Liver (tissue), 9 donors: Measurements from ENCODE around the gene LBH. TPM values are rescaled to one million over a fixed set of nuclear protein-coding genes. Genes with fewer than 3 reads are reported as not detected.

ENCODE experiments used
- DNase-seq: peaks from one replicate; pipeline ENCODE4 v3.0.0-alpha.2; 2017; ENCODE audit warnings: low spot score
- H3K27ac ChIP-seq, 2 donors: one replicate each; pipeline ENCODE4 v1.7.0; 2013; ENCODE audit warnings: inconsistent platforms in 2 of 2, low read length in 2 of 2, control low read depth in 1 of 2, low read depth in 1 of 2, mild to moderate bottlenecking in 1 of 2
- H3K27me3 ChIP-seq, 4 donors: one replicate each; pipeline versions ENCODE4 v1.6.1 to v1.7.0; 2013; ENCODE audit warnings: low read length in 3 of 4, inconsistent platforms in 1 of 4, mild to moderate bottlenecking in 1 of 4, moderate library complexity in 1 of 4; ENCODE audit not compliant: control insufficient read depth in 4 of 4, insufficient read depth in 4 of 4
- H3K36me3 ChIP-seq, 4 donors: one replicate each; pipeline versions ENCODE4 v1.6.1 to v1.7.0; 2013; ENCODE audit warnings: low read length in 3 of 4, mild to moderate bottlenecking in 3 of 4, low read depth in 1 of 4, moderate library complexity in 1 of 4; ENCODE audit not compliant: control insufficient read depth in 4 of 4, insufficient read depth in 3 of 4
- H3K4me1 ChIP-seq, 4 donors: one replicate each; pipeline versions ENCODE4 v1.6.1 to v1.7.0; 2013; ENCODE audit warnings: low read length in 3 of 4, mild to moderate bottlenecking in 3 of 4, moderate library complexity in 1 of 4; ENCODE audit not compliant: control insufficient read depth in 4 of 4, insufficient read depth in 4 of 4
- H3K4me3 ChIP-seq, 3 donors: one replicate each; pipeline versions ENCODE4 v1.6.1 to v1.7.0; 2013; ENCODE audit warnings: low read length in 3 of 3, control low read depth in 1 of 3, low read depth in 1 of 3, mild to moderate bottlenecking in 1 of 3
- H3K9ac ChIP-seq, 2 donors: one replicate each; pipeline ENCODE4 v1.7.0; 2013; ENCODE audit warnings: low read length in 2 of 2, mild to moderate bottlenecking in 2 of 2, moderate library complexity in 2 of 2, control low read depth in 1 of 2, low read depth in 1 of 2
- H3K9me3 ChIP-seq, 4 donors: one replicate each; pipeline versions ENCODE4 v1.6.1 to v1.7.0; 2013; ENCODE audit warnings: low read length in 3 of 4; ENCODE audit not compliant: control insufficient read depth in 4 of 4
- ATF3 ChIP-seq: IDR thresholded peaks from 2 replicates; pipeline ENCODE4 v1.6.1; 2016; ENCODE audit warnings: antibody characterized with exemption
- CTCF ChIP-seq: fragments of 150-350 bp; IDR thresholded peaks from 2 replicates; pipeline ENCODE4 v1.5.1; 2017; ENCODE audit warnings: improper control_type of control experiment, low read depth, low read length; ENCODE audit not compliant: missing input control
- EGR1 ChIP-seq, 2 donors: IDR thresholded peaks; 2 replicates each; pipeline ENCODE4 v1.6.1; 2016 to 2018; ENCODE audit warnings: antibody characterized with exemption in 2 of 2, low read depth in 2 of 2
- FOXA1 ChIP-seq: IDR thresholded peaks from 2 replicates; pipeline ENCODE4 v1.6.1; 2016; ENCODE audit warnings: antibody characterized with exemption
- FOXA2 ChIP-seq: IDR thresholded peaks from 2 replicates; pipeline ENCODE4 v1.6.1; 2016; ENCODE audit warnings: antibody characterized with exemption
- GABPA ChIP-seq, 2 donors: IDR thresholded peaks in 1 of 2; conservative IDR thresholded peaks in 1 of 2; 2 replicates each; pipeline ENCODE4 v1.6.1; 2016; ENCODE audit warnings: antibody characterized with exemption in 2 of 2, mild to moderate bottlenecking in 1 of 2, moderate library complexity in 1 of 2
- HNF4A ChIP-seq, 2 donors: conservative IDR thresholded peaks; 2 replicates each; pipeline ENCODE4 v1.6.1; 2016; ENCODE audit warnings: antibody characterized with exemption in 2 of 2, mild to moderate bottlenecking in 2 of 2
- HNF4G ChIP-seq: IDR thresholded peaks from 2 replicates; pipeline ENCODE4 v1.6.1; 2016; ENCODE audit warnings: antibody characterized with exemption
- JUND ChIP-seq, 2 donors: IDR thresholded peaks; 2 replicates each; pipeline ENCODE4 v1.6.1; 2016; ENCODE audit warnings: antibody characterized with exemption in 2 of 2
- MAX ChIP-seq: IDR thresholded peaks from 2 replicates; pipeline ENCODE4 v1.6.1; 2016; ENCODE audit warnings: antibody characterized with exemption
- NR2F2 ChIP-seq: IDR thresholded peaks from 2 replicates; pipeline ENCODE4 v1.6.1; 2016; ENCODE audit warnings: antibody characterized with exemption
- RAD21 ChIP-seq, 2 donors: IDR thresholded peaks; 2 replicates each; pipeline ENCODE4 v1.6.1; 2016; ENCODE audit warnings: antibody characterized with exemption in 2 of 2, mild to moderate bottlenecking in 2 of 2
- REST ChIP-seq: IDR thresholded peaks from 2 replicates; pipeline ENCODE4 v1.6.1; 2016; ENCODE audit warnings: antibody characterized with exemption, mild to moderate bottlenecking
- RXRA ChIP-seq, 2 donors: IDR thresholded peaks; 2 replicates each; pipeline ENCODE4 v1.6.1; 2017 to 2018; ENCODE audit warnings: antibody characterized with exemption in 2 of 2, mild to moderate bottlenecking in 1 of 2
- SP1 ChIP-seq: IDR thresholded peaks from 2 replicates; pipeline ENCODE4 v1.6.1; 2018; ENCODE audit warnings: antibody characterized with exemption, mild to moderate bottlenecking
- TAF1 ChIP-seq: conservative IDR thresholded peaks from 2 replicates; pipeline ENCODE4 v1.6.1; 2016; ENCODE audit warnings: antibody characterized with exemption, mild to moderate bottlenecking
- YY1 ChIP-seq: IDR thresholded peaks from 2 replicates; pipeline ENCODE4 v1.6.1; 2016; ENCODE audit warnings: antibody characterized with exemption, mild to moderate bottlenecking
- ZBTB33 ChIP-seq: IDR thresholded peaks from 2 replicates; pipeline ENCODE4 v1.6.1; 2016; ENCODE audit warnings: antibody characterized with exemption
- WGBS: extraction: QIAGEN DNeasy Blood & Tissue Kit; methylation state at CpG from one replicate; pipeline ENCODE4 v1.1.7; 2013; 5-methylcytosine and 5-hydroxymethylcytosine counted together
- polyA plus RNA-seq, 2 donors: library from polyadenylated mRNA; stranded (reverse) in 1 of 2; unstranded in 1 of 2; fragments of 200-250 nt in 1 of 2; fragments of >200 nt in 1 of 2; fragmentation: Nextera tagmentation in 1 of 2; extraction: Ambion mirVana in 1 of 2; gene quantifications; one replicate each; pipeline versions ENCODE4 v1.2.1 to v1.2.3, GENCODE V29; 2013 to 2015
- total RNA-seq, 2 donors: library from RNA; depleted of rRNA; stranded (reverse); fragments of >200 nt; gene quantifications; one replicate each; pipeline ENCODE4 v1.2.3, GENCODE V29; 2014
- donor health status: healthy.
- donor health status: healthy.
- donor health status: healthy.
- donor health status: healthy.
- donor health status: healthy.

LBH gene
- total and polyA plus RNA-seq, 4 donors, result 4.1 to 50.8 (median 9.1) TPM

GRCh38 chr2:30305235-30305634 is 73.9 kb downstream of the LBH start (continued):
- TF ChIP-seq REST (no peak), ATF3 (no peak), NR2F2 (no peak), SP1 (no peak), FOXA2 (no peak)

- H3K9me3 ChIP-seq, result no peaks in the 10 kb centered on the region
- TF ChIP-seq RAD21 (IDR thresholded peaks at IDR 0.05) (no peak), FOXA2 (no peak), YY1 (no peak), GABPA (IDR thresholded peaks at IDR 0.05 in 1 of 2, conservative IDR thresholded peaks at IDR 0.05 in 1 of 2) (no peak), TAF1 (no peak), REST (no peak), CTCF (no peak), HNF4A (conservative IDR thresholded peaks at IDR 0.05) (no peak), MAX (no peak), HNF4G (no peak), ZBTB33 (no peak), RXRA (IDR thresholded peaks at IDR 0.05) (no peak), JUND (IDR thresholded peaks at IDR 0.05) (no peak), FOXA1 (no peak), ATF3 (no peak), NR2F2 (no peak), SP1 (no peak), EGR1 (IDR thresholded peaks at IDR 0.05; ENCODE audit: low read depth in 2 of 2) (no peak)
- 94% methylated on average over 4 of the region's 4 CpGs for WGBS
- H3K27me3 ChIP-seq, result no peaks in the 10 kb centered on the region
- no peak for DNase-seq
- H3K4me3 ChIP-seq, result no peak overlapping the region
- no peaks in the 10 kb centered on the region for H3K36me3 ChIP-seq
- no peak overlapping the region for H3K27ac ChIP-seq
- no peaks in the 10 kb centered on the region for H3K4me1 ChIP-seq
- no peak overlapping the region for H3K9ac ChIP-seq
These were observed 75.2 kb downstream of the LBH start for GRCh38 chr2:30306522-30306921.
